OCI-LY1 (cell line): ENCODE results near the gene CLEC16A.

ENCODE experiments used
- EZH2 ChIP-seq: fragments of 200-600 bp; sonication (generic), shearing (Covaris generic); IDR thresholded peaks from 2 replicates; pipeline ENCODE4 v1.8.0; 2017; ENCODE audit warnings: borderline replicate concordance, mixed run types, mild to moderate bottlenecking, antibody characterized with exemption, low read length, moderate library complexity, mixed read lengths
- TF ChIP-seq, protein P1 (sequence below): fragments of 200-600 bp; sonication (generic), shearing (Covaris generic); IDR thresholded peaks from 2 replicates; pipeline ENCODE4 v1.5.1; 2017; ENCODE audit warnings: mild to moderate bottlenecking, antibody characterized with exemption, low read length, moderate library complexity, mixed read lengths

DNA sequence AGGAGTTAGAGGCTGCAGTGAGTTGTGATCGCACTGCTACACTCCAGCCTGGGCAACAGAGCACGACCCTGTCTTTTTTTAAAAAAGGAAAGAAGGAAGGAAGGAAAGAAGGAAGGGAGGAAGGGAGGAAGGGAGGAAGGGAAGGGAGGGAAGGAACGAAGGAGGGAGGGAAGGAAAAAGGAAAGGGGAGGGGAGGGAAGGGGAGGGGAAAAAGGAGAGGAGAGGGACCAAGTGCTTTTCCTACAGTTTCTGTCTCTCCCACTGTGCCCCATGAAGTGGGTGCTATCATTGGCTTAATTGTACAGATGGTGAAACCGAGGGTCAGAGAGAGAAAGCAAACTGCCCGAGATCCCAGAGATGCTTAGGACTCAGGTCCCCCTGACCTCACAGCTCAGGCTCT lies 254.0 kb downstream of the CLEC16A start:
- TF ChIP-seq, protein P1, sequence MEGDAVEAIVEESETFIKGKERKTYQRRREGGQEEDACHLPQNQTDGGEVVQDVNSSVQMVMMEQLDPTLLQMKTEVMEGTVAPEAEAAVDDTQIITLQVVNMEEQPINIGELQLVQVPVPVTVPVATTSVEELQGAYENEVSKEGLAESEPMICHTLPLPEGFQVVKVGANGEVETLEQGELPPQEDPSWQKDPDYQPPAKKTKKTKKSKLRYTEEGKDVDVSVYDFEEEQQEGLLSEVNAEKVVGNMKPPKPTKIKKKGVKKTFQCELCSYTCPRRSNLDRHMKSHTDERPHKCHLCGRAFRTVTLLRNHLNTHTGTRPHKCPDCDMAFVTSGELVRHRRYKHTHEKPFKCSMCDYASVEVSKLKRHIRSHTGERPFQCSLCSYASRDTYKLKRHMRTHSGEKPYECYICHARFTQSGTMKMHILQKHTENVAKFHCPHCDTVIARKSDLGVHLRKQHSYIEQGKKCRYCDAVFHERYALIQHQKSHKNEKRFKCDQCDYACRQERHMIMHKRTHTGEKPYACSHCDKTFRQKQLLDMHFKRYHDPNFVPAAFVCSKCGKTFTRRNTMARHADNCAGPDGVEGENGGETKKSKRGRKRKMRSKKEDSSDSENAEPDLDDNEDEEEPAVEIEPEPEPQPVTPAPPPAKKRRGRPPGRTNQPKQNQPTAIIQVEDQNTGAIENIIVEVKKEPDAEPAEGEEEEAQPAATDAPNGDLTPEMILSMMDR, result no peak
- no peak for TF ChIP-seq EZH2
